Caki2 (cell line): ENCODE data around the gene VEGFB. TPM values are rescaled to one million over a fixed set of nuclear protein-coding genes. Genes with fewer than 3 reads are reported as not detected.

Source experiments
- DNase-seq: peaks from one replicate; pipeline ENCODE4 v3.0.0-alpha.2; 2015; ENCODE audit warnings: low read depth
- in situ Hi-C: cut with HindIII; loops from 2 replicates; pipeline ENCODE4 v1.10.0; 2016; ENCODE audit warnings: low sequenced_read_pairs, low pct_unique_long_range_greater_than_20kb, mixed read lengths
- total RNA-seq: library from RNA; depleted of rRNA; stranded (reverse); fragments of >200 nt; shearing (Covaris generic); gene quantifications from 2 replicates; pipeline ENCODE4 v1.2.3, GENCODE V29; 2014; ENCODE audit warnings: low replicate concordance; rRNA removed

VEGFB gene
- total RNA-seq, 1 experiment from 2014 or later: 66.2 TPM

DNA sequence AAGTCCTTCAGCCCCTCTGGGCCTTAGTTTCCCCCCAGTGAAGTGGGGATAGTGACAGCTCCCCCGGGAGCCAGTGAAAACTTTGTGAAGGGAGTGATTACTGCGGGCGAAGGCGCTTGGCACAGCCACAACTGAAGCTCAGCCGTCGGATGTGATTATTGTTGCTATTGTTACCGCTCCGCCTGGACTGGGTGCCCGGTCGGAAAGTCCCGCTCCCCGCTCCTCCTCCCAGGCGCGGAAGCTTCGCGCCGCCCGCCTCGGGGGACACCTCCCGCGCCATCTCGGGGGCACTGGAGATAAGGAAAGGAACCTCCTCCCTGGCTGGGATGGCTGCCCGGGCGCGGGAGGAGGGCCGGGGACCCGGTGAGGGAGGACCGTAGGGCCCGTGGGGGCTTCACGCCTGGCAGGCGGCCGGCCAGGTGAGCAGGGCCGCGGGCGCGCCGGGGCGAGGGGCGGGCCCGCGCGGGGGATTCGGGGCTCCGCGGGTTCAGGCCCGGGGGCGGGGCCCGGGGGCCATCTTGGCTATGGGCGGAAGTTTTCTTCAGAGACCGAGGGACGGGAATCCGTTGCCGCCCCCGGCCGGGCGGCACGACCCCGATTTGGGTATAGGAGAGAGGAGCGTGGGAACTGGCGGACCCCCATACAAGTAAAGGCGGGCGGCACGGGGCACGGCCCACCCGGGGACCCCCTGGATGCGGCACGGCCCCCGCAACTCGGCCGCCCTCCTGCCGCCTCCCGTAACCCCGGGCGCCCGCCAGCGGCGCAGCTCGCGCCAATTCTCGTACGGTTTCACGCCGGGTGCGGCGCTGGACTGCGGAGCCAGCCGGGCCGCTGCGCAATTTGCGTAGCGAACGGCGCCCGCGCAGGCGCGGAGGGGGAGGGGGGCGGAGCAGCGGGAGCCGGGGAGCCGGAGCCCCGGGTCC lies 50.8 kb downstream of the VEGFB start, which contains the start of gene GPR137:
GPR137 (plus strand) TSS at position 887 of the 923 bp plus-strand sequence. CDS start 677 bp downstream, outside the sequence.
- in situ Hi-C loops: no loop called here
- DNase-seq: peak; percentile 75

DNA sequence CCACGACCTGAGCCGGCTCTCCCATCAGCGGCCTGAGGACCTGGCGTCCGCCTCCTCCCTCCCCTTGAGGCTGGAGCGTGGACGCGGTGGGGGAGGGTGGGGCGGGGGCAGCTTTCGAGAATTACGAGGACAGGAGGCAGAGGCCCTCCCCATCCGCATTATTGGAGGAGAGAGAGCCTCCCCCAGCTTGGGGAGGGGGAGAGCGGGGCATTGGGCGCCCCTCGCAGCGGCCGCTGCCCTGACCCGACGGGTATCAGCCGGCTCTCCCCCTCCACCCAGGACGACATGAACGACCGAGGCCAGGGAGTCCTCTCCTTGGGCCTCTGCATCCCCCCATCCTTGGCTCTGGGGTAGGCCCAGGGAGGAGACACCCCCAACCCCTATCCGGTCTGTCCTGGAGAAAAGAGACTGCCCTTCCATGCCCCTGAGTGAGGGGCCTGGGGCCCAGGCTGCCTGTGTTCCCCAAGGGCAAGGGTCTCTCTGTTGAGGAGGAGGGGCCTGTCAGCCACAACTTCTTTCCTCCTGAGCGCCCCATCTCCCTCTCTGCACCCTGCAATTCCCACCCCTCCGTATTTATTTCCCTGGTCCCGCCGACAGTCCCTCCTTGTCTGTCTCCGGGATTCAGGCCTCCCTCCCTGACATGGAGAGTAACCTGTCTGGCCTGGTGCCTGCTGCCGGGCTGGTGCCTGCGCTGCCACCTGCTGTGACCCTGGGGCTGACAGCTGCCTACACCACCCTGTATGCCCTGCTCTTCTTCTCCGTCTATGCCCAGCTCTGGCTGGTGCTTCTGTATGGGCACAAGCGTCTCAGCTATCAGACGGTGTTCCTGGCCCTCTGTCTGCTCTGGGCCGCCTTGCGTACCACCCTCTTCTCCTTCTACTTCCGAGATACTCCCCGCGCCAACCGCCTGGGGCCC lies 51.8 kb downstream of the VEGFB start:
- in situ Hi-C loops: no loop called here
- no peak for DNase-seq

DNA sequence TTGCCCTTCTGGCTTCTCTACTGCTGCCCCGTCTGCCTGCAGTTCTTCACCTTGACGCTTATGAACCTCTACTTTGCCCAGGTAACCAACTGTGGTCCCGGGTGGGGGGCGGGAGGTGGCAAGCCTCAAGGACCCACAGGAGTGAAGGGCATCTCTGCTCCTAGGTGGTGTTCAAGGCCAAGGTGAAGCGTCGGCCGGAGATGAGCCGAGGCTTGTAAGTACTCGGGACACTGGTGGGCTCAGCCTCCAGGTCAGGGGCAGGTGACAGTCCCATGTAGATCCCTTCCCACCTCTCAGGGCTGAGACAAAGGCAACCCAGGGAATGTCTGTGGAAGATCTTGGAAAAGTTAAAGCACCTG lies 52.4 kb downstream of the VEGFB start:
- in situ Hi-C loops: no loop called here
- DNase-seq: no peak

DNA sequence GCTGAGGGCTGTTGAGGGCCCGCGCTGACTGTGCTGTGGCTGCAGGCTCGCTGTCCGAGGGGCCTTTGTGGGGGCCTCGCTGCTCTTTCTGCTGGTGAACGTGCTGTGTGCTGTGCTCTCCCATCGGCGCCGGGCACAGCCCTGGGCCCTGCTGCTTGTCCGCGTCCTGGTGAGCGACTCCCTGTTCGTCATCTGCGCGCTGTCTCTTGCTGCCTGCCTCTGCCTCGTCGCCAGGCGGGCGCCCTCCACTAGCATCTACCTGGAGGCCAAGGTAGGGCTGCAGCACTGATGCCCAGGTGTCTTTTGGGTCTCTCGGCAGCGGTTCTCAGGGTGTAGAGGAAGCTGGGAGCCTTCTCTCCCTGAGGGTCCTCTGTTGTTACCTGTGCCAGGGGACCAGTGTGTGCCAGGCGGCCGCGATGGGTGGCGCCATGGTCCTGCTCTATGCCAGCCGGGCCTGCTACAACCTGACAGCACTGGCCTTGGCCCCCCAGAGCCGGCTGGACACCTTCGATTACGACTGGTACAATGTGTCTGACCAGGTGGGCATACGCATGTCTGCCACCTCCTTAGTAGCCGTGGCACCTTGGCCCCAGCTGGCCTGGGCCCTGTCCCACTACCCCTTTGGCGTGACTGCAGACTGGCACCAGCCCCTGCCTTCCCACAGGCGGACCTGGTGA lies 53.4 kb downstream of the VEGFB start:
- in situ Hi-C loops: no loop called here
- no peak for DNase-seq

DNA sequence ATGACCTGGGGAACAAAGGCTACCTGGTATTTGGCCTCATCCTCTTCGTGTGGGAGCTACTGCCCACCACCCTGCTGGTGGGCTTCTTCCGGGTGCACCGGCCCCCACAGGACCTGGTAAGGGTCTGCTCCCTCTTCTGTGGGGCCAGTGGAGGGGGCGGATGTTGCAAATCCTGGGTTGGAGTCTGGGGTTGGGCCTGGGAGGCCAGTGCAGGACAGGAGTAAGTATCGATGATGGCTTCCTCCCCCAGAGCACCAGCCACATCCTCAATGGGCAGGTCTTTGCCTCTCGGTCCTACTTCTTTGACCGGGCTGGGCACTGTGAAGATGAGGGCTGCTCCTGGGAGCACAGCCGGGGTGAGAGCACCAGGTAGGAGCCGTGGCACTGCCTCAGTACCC lies 54.0 kb downstream of the VEGFB start:
- in situ Hi-C loops: no loop called here
- DNase-seq: no peak

Other genes starting within 250 kb of the VEGFB start
- gene OTUB1, start 248.1 kb upstream of the VEGFB start, total RNA-seq: 80.6 and 97.3 TPM in 2 replicates
- 0.03 and 0.37 TPM in 2 replicates for gene FLRT1, start 198.7 kb upstream of the VEGFB start, total RNA-seq
- 38.9 and 42.9 TPM in 2 replicates for gene MACROD1, start 68.5 kb upstream of the VEGFB start, total RNA-seq
- 134 and 157 TPM in 2 replicates for gene STIP1, start 48.4 kb upstream of the VEGFB start, total RNA-seq
- 0.64 TPM in 1 of 2 replicates, not detected in the other for gene FERMT3, start 27.9 kb upstream of the VEGFB start, total RNA-seq
- gene TRPT1, start 8.4 kb upstream of the VEGFB start, total RNA-seq: 39.1 and 72.3 TPM in 2 replicates
- 25.1 and 31.4 TPM in 2 replicates for gene NUDT22, start 8.3 kb upstream of the VEGFB start, total RNA-seq
- 14.2 and 30.3 TPM in 2 replicates for gene DNAJC4, start 4.0 kb upstream of the VEGFB start, total RNA-seq
- gene FKBP2, start 6.5 kb downstream of the VEGFB start, total RNA-seq: 24.2 and 46.1 TPM in 2 replicates
- gene PPP1R14B, start 12.4 kb downstream of the VEGFB start, total RNA-seq: 413 and 431 TPM in 2 replicates
- gene PLCB3, start 16.9 kb downstream of the VEGFB start, total RNA-seq: 16.5 and 18.6 TPM in 2 replicates
- 122 and 141 TPM in 2 replicates for gene BAD, start 50.1 kb downstream of the VEGFB start, total RNA-seq
- 9.6 and 31.9 TPM in 2 replicates for gene GPR137, start 51.3 kb downstream of the VEGFB start, total RNA-seq
- gene KCNK4, start 56.7 kb downstream of the VEGFB start, total RNA-seq: not detected in 2 replicates
- not detected in 2 replicates for gene CATSPERZ, start 65.8 kb downstream of the VEGFB start, total RNA-seq
- gene ESRRA, start 70.9 kb downstream of the VEGFB start, total RNA-seq: 38.8 and 48.7 TPM in 2 replicates
- 494 and 562 TPM in 2 replicates for gene TRMT112, start 83.0 kb downstream of the VEGFB start, total RNA-seq
- 258 and 341 TPM in 2 replicates for gene PRDX5, start 83.5 kb downstream of the VEGFB start, total RNA-seq
- 1.3 and 4.9 TPM in 2 replicates for gene CCDC88B, start 105.6 kb downstream of the VEGFB start, total RNA-seq
- gene RPS6KA4, start 124.6 kb downstream of the VEGFB start, total RNA-seq: 39.0 and 59.4 TPM in 2 replicates